Calu3 (cell line): Measurements from ENCODE around the gene HUS1. TPM values are rescaled to one million over a fixed set of nuclear protein-coding genes. Genes with fewer than 3 reads are reported as not detected.

ENCODE experiments used
- BruUV-seq: library from RNA; stranded (reverse); fragments of 400-500 nt; replicated peaks from 2 replicates; lab custom pipeline; 2021; lab: Mats Ljungman, UMichigan
- CTCF ChIA-PET: fragments of 300-600 bp; sonication (Branson Sonifier 250); formaldehyde crosslinking; loops from one replicate; lab custom pipeline; 2022; ENCODE audit warnings: antibody characterized with exemption; lab: Charles Lee
- DNase-seq: peaks from one replicate; pipeline ENCODE4 v3.0.0; 2022
- H3K27ac Mint-ChIP-seq: one replicate; pipeline ENCODE4 v1.8.0; 2022; ENCODE audit warnings: mixed read lengths; ENCODE audit not compliant: unreplicated experiment
- H3K27me3 Mint-ChIP-seq: one replicate; pipeline ENCODE4 v1.8.0; 2022; ENCODE audit warnings: mixed read lengths; ENCODE audit not compliant: unreplicated experiment
- H3K36me3 Mint-ChIP-seq: one replicate; pipeline ENCODE4 v1.8.0; 2022; ENCODE audit warnings: mild to moderate bottlenecking, moderate library complexity, mixed read lengths; ENCODE audit not compliant: insufficient read depth, unreplicated experiment
- H3K4me1 Mint-ChIP-seq: one replicate; pipeline ENCODE4 v1.8.0; 2022; ENCODE audit warnings: mild to moderate bottlenecking, low read depth, mixed read lengths; ENCODE audit not compliant: unreplicated experiment
- H3K4me3 Mint-ChIP-seq: one replicate; pipeline ENCODE4 v1.8.0; 2022; ENCODE audit warnings: mild to moderate bottlenecking, low read depth, moderate library complexity, mixed read lengths; ENCODE audit not compliant: unreplicated experiment
- H3K9me3 Mint-ChIP-seq: one replicate; pipeline ENCODE4 v1.8.0; 2022; ENCODE audit warnings: low read depth, mixed read lengths; ENCODE audit not compliant: unreplicated experiment
- intact Hi-C: fragments of 100-400 bp; cut with micrococcal nuclease; formaldehyde crosslinking; loops from one replicate; pipeline ENCODE4 v1.10.0; 2022; ENCODE audit not compliant: unreplicated experiment
- total RNA-seq: library from RNA; stranded (reverse); gene quantifications from 2 replicates; pipeline ENCODE4 v1.2.3, GENCODE V29; 2022
- TF ChIP-seq, protein P1 (sequence below): fragments of 200-600 bp; IDR thresholded peaks from one replicate; pipeline ENCODE4 v1.8.0; 2022; ENCODE audit warnings: antibody characterized with exemption; ENCODE audit not compliant: unreplicated experiment

Gene HUS1
- total RNA-seq, 1 experiment from 2014 or later: 42.9 TPM

DNA sequence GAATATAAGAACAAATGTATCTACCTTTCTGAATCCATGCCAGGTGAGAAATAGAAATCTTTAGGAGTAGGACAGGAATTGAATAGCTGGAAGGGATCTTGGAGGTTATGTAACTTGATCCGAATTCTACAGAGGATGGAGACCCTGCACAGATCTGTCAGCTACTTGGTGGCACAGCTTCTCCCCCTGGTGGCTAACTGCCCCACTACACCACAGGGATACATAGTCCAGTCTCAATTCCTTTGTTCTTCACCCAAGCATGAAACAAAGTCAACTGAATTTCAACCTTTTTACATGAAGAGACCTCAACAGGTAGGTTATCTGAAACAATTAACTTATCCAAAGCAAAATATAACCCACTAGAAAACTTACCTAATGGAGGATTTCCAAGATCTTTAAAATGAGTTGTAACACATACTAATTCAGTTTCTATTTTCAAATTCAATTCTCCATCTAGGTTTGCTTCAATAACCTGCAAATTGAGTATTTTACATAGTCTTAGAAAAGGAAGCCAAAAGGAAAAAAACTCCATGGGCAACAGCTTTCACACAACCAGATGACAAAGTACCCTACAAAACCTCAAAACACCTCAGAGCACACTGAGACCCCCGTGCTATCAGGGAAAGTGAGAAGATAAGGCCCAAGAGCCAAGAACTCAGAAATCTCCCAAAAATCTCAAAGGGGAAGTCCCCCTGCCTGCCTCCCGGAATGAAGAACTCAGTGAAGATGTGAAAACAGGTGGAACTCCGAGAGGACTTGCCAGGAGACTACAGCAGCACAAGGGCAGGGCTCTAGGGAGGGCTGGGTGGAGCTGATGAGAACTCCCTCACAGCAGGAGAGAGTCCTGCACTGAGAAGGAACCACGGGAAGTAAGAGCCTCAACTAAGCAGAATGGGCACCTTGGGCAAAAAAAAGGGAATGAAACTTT lies 10.3 kb downstream of the HUS1 start:
- H3K4me1 Mint-ChIP-seq: peaks cover 24% of the 10 kb centered on the region
- no peak overlapping the region for H3K27ac Mint-ChIP-seq
- no TSS peak for BruUV-seq
- no peaks in the 10 kb centered on the region for H3K9me3 Mint-ChIP-seq
- DNase-seq: peak; percentile 86
- peaks cover 38% of the 10 kb centered on the region for H3K36me3 Mint-ChIP-seq
- intact Hi-C loops: loop anchor here (1.0 kb wide), 2 partner anchors 24 to 703 kb away; no protein-coding TSS in a partner anchor
- no peak overlapping the region for H3K4me3 Mint-ChIP-seq
- CTCF ChIA-PET: interaction anchor here (0.7 to 1.4 kb wide), 10 partner anchors 12 to 703 kb away, joined by 3 to 15 read pairs (median 4); partner anchors contain the start of gene PKD1L1
- TF ChIP-seq, protein P1, sequence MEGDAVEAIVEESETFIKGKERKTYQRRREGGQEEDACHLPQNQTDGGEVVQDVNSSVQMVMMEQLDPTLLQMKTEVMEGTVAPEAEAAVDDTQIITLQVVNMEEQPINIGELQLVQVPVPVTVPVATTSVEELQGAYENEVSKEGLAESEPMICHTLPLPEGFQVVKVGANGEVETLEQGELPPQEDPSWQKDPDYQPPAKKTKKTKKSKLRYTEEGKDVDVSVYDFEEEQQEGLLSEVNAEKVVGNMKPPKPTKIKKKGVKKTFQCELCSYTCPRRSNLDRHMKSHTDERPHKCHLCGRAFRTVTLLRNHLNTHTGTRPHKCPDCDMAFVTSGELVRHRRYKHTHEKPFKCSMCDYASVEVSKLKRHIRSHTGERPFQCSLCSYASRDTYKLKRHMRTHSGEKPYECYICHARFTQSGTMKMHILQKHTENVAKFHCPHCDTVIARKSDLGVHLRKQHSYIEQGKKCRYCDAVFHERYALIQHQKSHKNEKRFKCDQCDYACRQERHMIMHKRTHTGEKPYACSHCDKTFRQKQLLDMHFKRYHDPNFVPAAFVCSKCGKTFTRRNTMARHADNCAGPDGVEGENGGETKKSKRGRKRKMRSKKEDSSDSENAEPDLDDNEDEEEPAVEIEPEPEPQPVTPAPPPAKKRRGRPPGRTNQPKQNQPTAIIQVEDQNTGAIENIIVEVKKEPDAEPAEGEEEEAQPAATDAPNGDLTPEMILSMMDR: peak; percentile 89
- no peaks in the 10 kb centered on the region for H3K27me3 Mint-ChIP-seq

DNA sequence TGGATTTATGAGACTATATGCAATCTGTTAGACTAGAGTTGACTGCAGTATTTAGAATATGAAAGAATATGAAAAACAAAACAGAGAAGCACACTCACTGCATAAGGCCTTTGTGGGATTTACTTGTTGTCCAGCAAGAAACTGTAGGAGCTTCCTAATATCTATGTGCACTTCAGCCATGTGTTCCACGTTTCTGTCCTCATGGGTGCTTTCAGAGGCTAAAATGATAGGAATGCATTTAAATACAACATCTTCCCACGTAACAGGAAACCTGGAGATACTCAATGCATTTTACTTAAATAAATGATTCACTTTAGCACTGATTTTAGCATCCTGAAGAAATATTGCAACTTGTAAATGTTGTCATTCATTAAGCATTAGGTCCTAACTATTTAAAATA lies 11.7 kb downstream of the HUS1 start:
- Mint-ChIP-seq H3K4me3 (no peak overlapping the region), H3K9me3 (no peaks in the 10 kb centered on the region), H3K36me3 (peaks cover 46% of the 10 kb centered on the region), H3K27me3 (no peaks in the 10 kb centered on the region), H3K27ac (no peak overlapping the region), H3K4me1 (peaks cover 22% of the 10 kb centered on the region)
- no TSS peak for BruUV-seq
- intact Hi-C loops: loop anchor here (1.0 kb wide), 1 partner anchor 701 kb away; no protein-coding TSS in a partner anchor
- no peak for DNase-seq
- TF ChIP-seq, protein P1: no peak
- CTCF ChIA-PET: interaction anchor here (0.6 to 0.8 kb wide), 2 partner anchors 18 to 530 kb away, joined by 3 to 4 read pairs; no protein-coding TSS in a partner anchor

DNA sequence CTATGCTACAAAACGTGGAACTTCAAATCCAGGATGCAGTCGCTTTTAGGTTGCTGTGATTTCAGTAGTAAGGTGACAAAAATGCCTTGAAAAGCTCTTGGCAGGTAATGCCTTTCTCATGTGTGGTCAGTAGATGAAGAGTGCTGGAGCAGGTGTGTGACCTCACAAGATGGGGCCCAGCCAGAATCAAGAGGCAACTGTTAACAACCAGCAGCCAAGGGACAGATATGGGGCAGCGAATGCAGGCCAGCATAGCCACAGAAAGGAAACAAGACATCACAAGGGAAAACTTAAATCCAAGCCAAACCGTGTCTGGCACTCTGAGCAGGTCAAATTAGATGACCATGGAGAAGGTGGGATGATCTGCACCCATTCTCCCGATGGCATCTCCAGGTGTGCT lies 12.3 kb downstream of the HUS1 start:
- Mint-ChIP-seq H3K27ac (no peak overlapping the region), H3K9me3 (no peaks in the 10 kb centered on the region), H3K27me3 (no peaks in the 10 kb centered on the region), H3K4me1 (peaks cover 22% of the 10 kb centered on the region), H3K36me3 (peaks cover 51% of the 10 kb centered on the region), H3K4me3 (no peak overlapping the region)
- CTCF ChIA-PET: interaction anchor here (0.6 to 0.8 kb wide), 3 partner anchors 18 to 530 kb away, joined by 3 to 4 read pairs (median 3); no protein-coding TSS in a partner anchor
- DNase-seq: no peak
- intact Hi-C loops: no loop called here
- TF ChIP-seq, protein P1: no peak
- BruUV-seq: no TSS peak

DNA sequence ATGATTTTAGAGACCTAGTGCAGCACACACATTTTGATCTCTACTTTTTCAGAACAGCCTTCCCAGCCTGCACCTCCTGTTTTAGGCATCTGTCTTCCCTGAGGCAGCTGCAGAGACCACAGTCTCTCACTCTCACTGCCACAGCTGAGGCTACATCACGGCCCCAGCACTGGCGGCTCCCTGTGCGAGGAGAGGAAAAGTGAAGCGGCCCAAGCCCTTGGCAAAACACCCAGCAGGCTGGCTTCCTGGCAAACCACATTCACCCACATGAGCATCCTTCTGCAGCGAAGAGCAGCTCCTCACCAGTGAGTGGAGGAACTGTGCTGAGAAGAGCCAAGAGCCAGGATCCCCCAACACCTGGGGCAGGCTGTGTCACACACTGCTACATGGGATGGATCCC lies 14.0 kb downstream of the HUS1 start:
- CTCF ChIA-PET: interaction anchor here (0.6 to 1.0 kb wide), 2 partner anchors 23 to 405 kb away, joined by 4 to 5 read pairs; no protein-coding TSS in a partner anchor
- no TSS peak for BruUV-seq
- H3K27me3 Mint-ChIP-seq: no peaks in the 10 kb centered on the region
- TF ChIP-seq, protein P1: no peak
- no peaks in the 10 kb centered on the region for H3K9me3 Mint-ChIP-seq
- peaks cover 57% of the 10 kb centered on the region for H3K36me3 Mint-ChIP-seq
- DNase-seq: no peak
- H3K27ac Mint-ChIP-seq: no peak overlapping the region
- intact Hi-C loops: no loop called here
- H3K4me1 Mint-ChIP-seq: peaks cover 20% of the 10 kb centered on the region
- H3K4me3 Mint-ChIP-seq: no peak overlapping the region
